AML-193 (cell line): ENCODE data around the gene EEF1B2.
"Not testable (repeated sequence)": the region's sequence is repeated elsewhere in the genome, so short reads cannot be mapped to it uniquely, and the experiment has no call there.

Experiments used
- DNase-seq, 2 experiments: peaks; one replicate each; lab custom pipeline; 2025; lab: John Stamatoyannopoulos, UW

EEF1B2 gene

GRCh38 chr2:206159346-206160124 lies at the start of gene EEF1B2, which contains the start of gene NDUFS1:
Gene EEF1B2 (plus strand): TSS chr2:206159895. CDS start chr2:206159980, 85 bp downstream.
Gene NDUFS1 (minus strand): TSS chr2:206159444. CDS start chr2:206153678, 5,766 bp downstream.
- peak; percentile 92 to 93 for DNase-seq

GRCh38 chr2:206112108-206112507 lies 47.6 kb upstream of the EEF1B2 start:
- no peak for DNase-seq

GRCh38 chr2:206112846-206113547 lies 46.7 kb upstream of the EEF1B2 start:
- no peak for DNase-seq

- DNase-seq: no peak
Measured at GRCh38 chr2:206115026-206115578, 44.6 kb upstream of the EEF1B2 start.

- no peak for DNase-seq
Measured at GRCh38 chr2:206116278-206116677, 43.4 kb upstream of the EEF1B2 start.

- not testable (repeated sequence) for DNase-seq
Measured at GRCh38 chr2:206122569-206122968, 37.1 kb upstream of the EEF1B2 start.

- DNase-seq: no peak
Measured at GRCh38 chr2:206125901-206126300, 33.8 kb upstream of the EEF1B2 start.

GRCh38 chr2:206127656-206128055 lies 32.0 kb upstream of the EEF1B2 start:
- DNase-seq: peak; percentile 8 to 17

- no peak for DNase-seq
Measured at GRCh38 chr2:206143451-206143850, 16.2 kb upstream of the EEF1B2 start.

- no peak for DNase-seq
Measured at GRCh38 chr2:206144383-206144782, 15.3 kb upstream of the EEF1B2 start.

GRCh38 chr2:206145665-206146064 lies 14.0 kb upstream of the EEF1B2 start:
- DNase-seq: no peak

GRCh38 chr2:206149330-206149729 lies 10.4 kb upstream of the EEF1B2 start:
- DNase-seq: no peak

GRCh38 chr2:206150168-206150567 lies 9.5 kb upstream of the EEF1B2 start:
- no peak for DNase-seq

GRCh38 chr2:206150631-206151030 lies 9.1 kb upstream of the EEF1B2 start:
- no peak for DNase-seq

- DNase-seq: peak in 1 of 2 experiments; percentile 26
Measured at GRCh38 chr2:206154197-206154596, 5.5 kb upstream of the EEF1B2 start.

- not testable (repeated sequence) for DNase-seq
Measured at GRCh38 chr2:206157014-206157413, 2.7 kb upstream of the EEF1B2 start.

GRCh38 chr2:206158563-206159345 lies 941 bp upstream of the EEF1B2 start:
- DNase-seq: no peak

GRCh38 chr2:206160125-206160806 lies 571 bp downstream of the EEF1B2 start:
- no peak for DNase-seq

GRCh38 chr2:206160807-206161179 lies 1.1 kb downstream of the EEF1B2 start:
- DNase-seq: no peak

- DNase-seq: not testable (repeated sequence)
Measured at GRCh38 chr2:206162401-206162800, 2.7 kb downstream of the EEF1B2 start.

- no peak for DNase-seq
Measured at GRCh38 chr2:206163251-206163880, 3.7 kb downstream of the EEF1B2 start.
